ENCODE data around the gene MEIOSIN. TPM values are rescaled to one million over a fixed set of nuclear protein-coding genes. Genes with fewer than 3 reads are reported as not detected.
A peak's percentile ranks its signal among the peaks of the same experiment; 100 is the strongest.

MEIOSIN gene
- total and polyA plus RNA-seq, 11 donors, result not detected

- 23 to 34% (median 30%) methylated on average over 6 of the region's 6 CpGs for WGBS, 4 donors
- Histone ChIP-seq H3K9me3 (no peaks in the 10 kb centered on the region), H3K27me3 (peaks cover 0 to 35% (median 0%) of the 10 kb centered on the region in 9 donors), H3K36me3 (peaks cover 0 to 5% (median 0%) of the 10 kb centered on the region in 9 donors), H3K27ac (peak overlapping the region; percentile 86 to 99 (median 97)), H3K4me3 (peak overlapping the region in 9 of 12 donors; percentile 10 to 85 (median 38)), H3K4me1 (peaks cover 10 to 48% (median 37%) of the 10 kb centered on the region in 12 donors)
- DNase-seq (peak in 2 of 5 donors; percentile 35 to 48), ATAC-seq (no peak)
- intact Hi-C loops (cut with DNase I), result loop anchor here in 4 of 10 donors (2.0 to 10.0 kb wide), 4 partner anchors 42 to 360 kb away; partner anchors contain the start of genes POLR1G (in 1 of the 4) and PPP1R13L (in 1 of the 4)
- TF ChIP-seq CTCF (IDR thresholded peaks at IDR 0.05), result no peak
- TF ChIP-seq POLR2A (IDR thresholded peaks at IDR 0.05), result no peak
These were observed 31.2 kb downstream of the MEIOSIN start for GRCh38 chr19:45764475-45764874.

DNA sequence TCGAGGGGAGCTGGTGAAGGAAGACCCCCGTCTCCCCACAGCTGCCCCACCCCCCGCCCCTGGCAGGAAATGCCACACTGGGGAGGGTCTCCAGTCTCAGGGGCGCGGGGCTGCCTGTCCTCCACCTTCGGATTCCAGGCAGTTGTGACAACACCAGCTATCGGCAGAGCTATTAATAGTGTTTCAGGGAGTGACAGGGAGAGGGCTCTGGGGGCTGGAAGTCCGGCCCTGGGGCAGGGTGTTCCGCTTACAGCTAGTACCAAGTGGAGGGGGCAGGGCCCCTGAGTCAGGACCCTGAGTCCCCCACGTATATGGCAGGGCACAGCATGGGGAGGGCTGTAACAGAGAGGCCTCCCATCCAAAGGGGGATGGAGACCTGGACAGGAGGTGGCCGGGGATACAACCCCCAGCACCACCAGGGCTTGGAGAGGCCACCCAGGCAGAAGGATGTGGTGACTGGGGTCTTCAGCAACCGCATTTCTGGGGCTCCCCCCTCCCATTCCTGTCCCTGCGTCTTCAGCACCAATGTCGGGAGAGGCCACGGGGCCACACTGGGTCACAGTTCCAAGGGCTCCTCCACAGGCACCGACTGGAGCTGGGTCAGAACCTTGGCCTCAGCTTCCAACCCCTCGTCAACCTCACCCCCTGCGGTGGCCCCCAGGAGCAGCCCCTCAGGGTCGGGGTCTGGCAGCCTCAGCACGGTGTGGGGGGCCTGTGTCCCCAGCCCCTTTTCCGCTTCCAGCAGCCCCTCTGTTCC, 31.9 kb downstream of the MEIOSIN start:
- intact Hi-C loops (cut with DNase I), result loop anchor here in 7 of 10 donors (1.0 to 10.0 kb wide), 8 partner anchors 33 to 360 kb away; partner anchors contain the start of genes FBXO46 (in 6 of the 7), MEIOSIN (in 6 of the 7), POLR1G (in 1 of the 7) and PPP1R13L (in 1 of the 7)
- no peaks in the 10 kb centered on the region for H3K9me3 ChIP-seq
- H3K27me3 ChIP-seq, result peaks cover 0 to 35% (median 0%) of the 10 kb centered on the region in 9 donors
- peak overlapping the region in 8 of 12 donors; percentile 12 to 85 (median 40) for H3K4me3 ChIP-seq
- peaks cover 10 to 53% (median 42%) of the 10 kb centered on the region in 12 donors for H3K4me1 ChIP-seq
- H3K36me3 ChIP-seq, result peaks cover 0 to 5% (median 0%) of the 10 kb centered on the region in 9 donors
- ATAC-seq, result peak; percentile 16 to 48 (median 32)
- peak; percentile 10 to 66 for TF ChIP-seq POLR2A (IDR thresholded peaks at IDR 0.05)
- no peak for TF ChIP-seq CTCF (IDR thresholded peaks at IDR 0.05)
- peak overlapping the region; percentile 86 to 99 (median 97) for H3K27ac ChIP-seq
- 25 to 36% (median 30%) methylated on average over 16 to 21 of the region's 21 CpGs for WGBS, 4 donors
- DNase-seq, result peak; percentile 64 to 86 (median 68)

DNA sequence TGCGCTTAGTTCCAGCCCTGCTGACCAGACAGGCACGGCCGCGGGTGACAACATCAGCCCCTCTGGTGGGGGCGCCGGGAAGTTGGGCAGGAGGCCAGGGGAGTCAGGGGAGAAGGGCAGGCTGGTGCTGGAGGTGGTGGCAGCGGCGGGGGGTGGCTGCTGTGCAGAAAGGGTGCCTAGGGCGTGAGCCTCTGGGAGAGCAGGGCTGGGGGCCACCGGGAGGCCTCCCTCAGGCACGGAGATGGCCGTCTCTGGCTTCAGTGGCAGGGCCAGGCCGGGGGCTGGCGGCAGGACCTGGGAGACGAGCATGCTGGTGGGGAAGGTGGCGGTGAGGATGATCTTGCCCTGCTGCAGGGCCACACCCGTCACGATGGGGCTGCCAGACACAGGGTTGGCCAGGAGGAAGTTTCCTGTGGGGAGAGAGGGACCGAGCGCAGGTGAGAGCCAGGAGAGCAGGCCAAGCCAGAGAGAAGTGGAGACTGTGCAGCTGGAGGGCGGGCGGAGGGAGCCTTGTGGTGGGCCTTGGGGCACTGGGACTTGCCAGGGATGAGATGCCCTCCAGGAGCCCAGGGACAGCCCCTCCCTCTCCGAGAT, 32.6 kb downstream of the MEIOSIN start:
- Histone ChIP-seq H3K27ac (peak overlapping the region; percentile 86 to 99 (median 97)), H3K27me3 (peaks cover 0 to 39% (median 0%) of the 10 kb centered on the region in 9 donors), H3K4me3 (peak overlapping the region in 6 of 12 donors; percentile 10 to 85 (median 78)), H3K36me3 (peaks cover 0 to 5% (median 0%) of the 10 kb centered on the region in 9 donors), H3K4me1 (peaks cover 10 to 59% (median 43%) of the 10 kb centered on the region in 12 donors), H3K9me3 (no peaks in the 10 kb centered on the region)
- TF ChIP-seq POLR2A (IDR thresholded peaks at IDR 0.05), result no peak
- TF ChIP-seq CTCF (IDR thresholded peaks at IDR 0.05), result no peak
- DNase-seq (peak in 4 of 5 donors; percentile 35 to 72 (median 46)), ATAC-seq (no peak)
- 50 to 57% (median 54%) methylated on average over 19 to 23 of the region's 23 CpGs for WGBS, 4 donors
- intact Hi-C loops (cut with DNase I), result loop anchor here in 7 of 10 donors (1.0 to 10.0 kb wide), 7 partner anchors 33 to 361 kb away; partner anchors contain the start of genes FBXO46 (in 6 of the 7), MEIOSIN (in 6 of the 7), POLR1G (in 1 of the 7) and PPP1R13L (in 1 of the 7)

All from heart left ventricle (tissue), 16 donors.